A549 (cell line): ENCODE results near the gene KIAA0513. TPM values are rescaled to one million over a fixed set of nuclear protein-coding genes. Genes with fewer than 3 reads are reported as not detected.

Experiments used
- ATAC-seq, 2 experiments: fragments of 200-7000 bp in 1 of 2; fragments of >200 bp in 1 of 2; cut with Nextera tagmentation in 1 of 2; cut with Tn5 transposase in 1 of 2; 3 replicates each; pipeline versions ENCODE4 v1.8.0 to v1.9.1; 2018 to 2020; ENCODE audit warnings: mild to moderate bottlenecking in 1 of 2, moderate library complexity in 1 of 2
- CTCF ChIA-PET: fragments of 300-600 bp; sonication (Branson Sonifier 250); formaldehyde crosslinking; extraction: SDS; loops from one replicate; lab custom pipeline; 2021; ENCODE audit warnings: antibody characterized with exemption, inconsistent platforms; lab: Yijun Ruan, JAX
- POLR2A ChIA-PET: fragments of 350-600 bp; formaldehyde crosslinking; extraction: SDS; loops from one replicate; lab custom pipeline; 2021; ENCODE audit warnings: antibody characterized with exemption, inconsistent platforms; lab: Yijun Ruan, JAX
- DNase-seq, 2 experiments: peaks; one replicate each; pipeline versions ENCODE4 v3.0.0 to v3.0.0-alpha.2; 2011 to 2016; ENCODE audit warnings: low read depth in 1 of 2, low spot score in 1 of 2
- FAIRE-seq: peaks from 2 replicates; lab custom pipeline; 2011; peaks lifted over from hg19 to GRCh38; lab: Jason Lieb, UNC
- H3K27ac ChIP-seq, 2 experiments: fragments of >200 bp; sonication (Bioruptor Twin); formaldehyde crosslinking; 3 replicates each; pipeline ENCODE4 v1.5.1; 2016 to 2017
- H3K4me1 ChIP-seq: fragments of >200 bp; sonication (Bioruptor Twin); formaldehyde crosslinking; 3 replicates; pipeline ENCODE4 v1.6.1; 2016
- H3K4me2 ChIP-seq: fragments of >200 bp; sonication (Bioruptor Twin); formaldehyde crosslinking; 3 replicates; pipeline ENCODE4 v1.6.1; 2016
- H3K4me3 ChIP-seq: fragments of >200 bp; sonication (Bioruptor Twin); formaldehyde crosslinking; 3 replicates; pipeline ENCODE4 v1.5.1; 2016
- H3K9me3 ChIP-seq: fragments of >200 bp; sonication (Bioruptor Twin); formaldehyde crosslinking; 3 replicates; pipeline ENCODE4 v1.6.1; 2016
- CBX8 ChIP-seq: fragments of 200-600 bp; sonication (generic); IDR thresholded peaks from 2 replicates; pipeline ENCODE4 v1.6.1; 2016
- CHD2 ChIP-seq: fragments of 150-350 bp; IDR thresholded peaks from 2 replicates; pipeline ENCODE4 v1.6.1; 2014; ENCODE audit warnings: low read length; ENCODE audit not compliant: partially characterized antibody
- CHD4 ChIP-seq: fragments of 200-600 bp; sonication (generic); IDR thresholded peaks from 2 replicates; pipeline ENCODE4 v1.6.1; 2016; ENCODE audit warnings: antibody characterized with exemption, mild to moderate bottlenecking, borderline replicate concordance
- EHF ChIP-seq: fragments of 250-450 bp; sonication (Bioruptor Pico); IDR thresholded peaks from 2 replicates; pipeline ENCODE4 v1.5.0; 2020; ENCODE audit warnings: mild to moderate bottlenecking
- ESRRA ChIP-seq: fragments of 150-350 bp; IDR thresholded peaks from 2 replicates; pipeline ENCODE4 v1.6.1; 2014; ENCODE audit warnings: mild to moderate bottlenecking, low read length, borderline replicate concordance
- FOSB ChIP-seq: fragments of 250-450 bp; sonication (Bioruptor Pico); IDR thresholded peaks from 2 replicates; pipeline ENCODE4 v1.5.0; 2020; ENCODE audit warnings: mild to moderate bottlenecking, moderate library complexity
- GATA3 ChIP-seq: IDR thresholded peaks from 2 replicates; pipeline ENCODE4 v1.6.1; 2012; ENCODE audit warnings: borderline replicate concordance
- HOXB13 ChIP-seq: fragments of 250-450 bp; sonication (Bioruptor Pico); IDR thresholded peaks from 2 replicates; pipeline ENCODE4 v1.5.0; 2020; ENCODE audit warnings: low read depth, mild to moderate bottlenecking, moderate library complexity
- HOXB5 ChIP-seq: fragments of 250-450 bp; sonication (Bioruptor Pico); IDR thresholded peaks from 2 replicates; pipeline ENCODE4 v1.5.0; 2020; ENCODE audit warnings: mild to moderate bottlenecking, moderate library complexity
- JUN ChIP-seq, 2 experiments: fragments of >200 bp; sonication (Bioruptor Twin); formaldehyde crosslinking; IDR thresholded peaks; 2 replicates in 1 of 2; 3 replicates in 1 of 2; pipeline ENCODE4 v1.6.1; 2016 to 2017
- KDM5A ChIP-seq: fragments of 200-600 bp; sonication (generic); IDR thresholded peaks from 2 replicates; pipeline ENCODE4 v1.6.1; 2016; ENCODE audit warnings: antibody characterized with exemption, mild to moderate bottlenecking
- MAFK ChIP-seq: fragments of 450-650 bp; IDR thresholded peaks from 2 replicates; pipeline ENCODE4 v1.6.1; 2014; ENCODE audit not compliant: partially characterized antibody
- MAZ ChIP-seq: fragments of 150-350 bp; IDR thresholded peaks from 2 replicates; pipeline ENCODE4 v1.6.1; 2014; ENCODE audit warnings: antibody characterized with exemption, low read depth, low read length, borderline replicate concordance
- NR3C1 ChIP-seq: fragments of >200 bp; sonication (Bioruptor Twin); formaldehyde crosslinking; IDR thresholded peaks from 3 replicates; pipeline ENCODE4 v1.6.1; 2017
- POLR2A ChIP-seq: IDR thresholded peaks from 2 replicates; pipeline ENCODE4 v1.6.1; 2012; ENCODE audit warnings: mild to moderate bottlenecking, low read length
- POLR2AphosphoS2 ChIP-seq: conservative IDR thresholded peaks from 2 replicates; pipeline ENCODE4 v1.6.1; 2012; ENCODE audit warnings: low read length, improper control_type of control experiment, inconsistent platforms
- RAD21 ChIP-seq, 2 experiments: fragments of >200 bp in 1 of 2; sonication (Bioruptor Twin) in 1 of 2; formaldehyde crosslinking in 1 of 2; IDR thresholded peaks in 1 of 2; conservative IDR thresholded peaks in 1 of 2; 2 replicates in 1 of 2; 3 replicates in 1 of 2; pipeline ENCODE4 v1.6.1; 2012 to 2018; ENCODE audit warnings: inconsistent platforms in 1 of 2
- RCOR1 ChIP-seq: fragments of 150-350 bp; IDR thresholded peaks from 2 replicates; pipeline ENCODE4 v1.6.1; 2014; ENCODE audit warnings: antibody characterized with exemption, low read length, low read depth
- RFX5 ChIP-seq: fragments of 450-650 bp; IDR thresholded peaks from 2 replicates; pipeline ENCODE4 v1.7.1; 2014; ENCODE audit warnings: antibody characterized with exemption, mild to moderate bottlenecking, moderate library complexity
- RNF2 ChIP-seq: fragments of 200-600 bp; sonication (generic); IDR thresholded peaks from 2 replicates; pipeline ENCODE4 v1.6.1; 2016; ENCODE audit warnings: low read depth, mild to moderate bottlenecking, antibody characterized with exemption, moderate library complexity, borderline replicate concordance
- SREBF2 ChIP-seq: fragments of 450-650 bp; IDR thresholded peaks from 2 replicates; pipeline ENCODE4 v1.6.1; 2014; ENCODE audit warnings: mild to moderate bottlenecking, moderate library complexity
- TFCP2L1 ChIP-seq: fragments of 250-450 bp; sonication (Bioruptor Pico); IDR thresholded peaks from 2 replicates; pipeline ENCODE4 v1.5.0; 2021; ENCODE audit warnings: mild to moderate bottlenecking
- TP53 ChIP-seq: fragments of 250-450 bp; sonication (Bioruptor Pico); IDR thresholded peaks from 2 replicates; pipeline ENCODE4 v1.5.0; 2021; ENCODE audit warnings: mild to moderate bottlenecking, moderate library complexity
- ZC3H11A ChIP-seq: fragments of 450-650 bp; IDR thresholded peaks from 2 replicates; pipeline ENCODE4 v1.6.1; 2014; ENCODE audit warnings: antibody characterized with exemption, mild to moderate bottlenecking
- WGBS: methylation state at CpG from one replicate; pipeline ENCODE4 v1.1.6; 2017; ENCODE audit errors: missing lambda C conversion rate; 5-methylcytosine and 5-hydroxymethylcytosine counted together
- polyA plus RNA-seq, 4 experiments: library from polyadenylated mRNA; depleted of rRNA in 3 of 4; stranded (reverse); fragments of >200 nt; fragmentation: RNase III in 1 of 4; extraction: RNeasy Plus Mini Kit Qiagen cat#74134 plus additional on column Dnase treatment in 1 of 4; gene quantifications; 2 replicates in 3 of 4; 3 replicates in 1 of 4; pipeline ENCODE4 v1.2.3, GENCODE V29; 2011 to 2017
- TF ChIP-seq, protein P1 (sequence below): IDR thresholded peaks from 2 replicates; pipeline ENCODE4 v1.6.1; 2012
- TF ChIP-seq, protein P2 (sequence below): fragments of >200 bp; sonication (Bioruptor Twin); formaldehyde crosslinking; IDR thresholded peaks from 3 replicates; pipeline ENCODE4 v1.5.1; 2016
- TF ChIP-seq, protein P3 (sequence below): fragments of 200-600 bp; sonication (generic); IDR thresholded peaks from 2 replicates; pipeline ENCODE4 v1.6.1; 2016; ENCODE audit warnings: antibody characterized with exemption, mild to moderate bottlenecking, moderate library complexity
- TF ChIP-seq, protein P4 (sequence below): fragments of >200 bp; sonication (Bioruptor Twin); formaldehyde crosslinking; IDR thresholded peaks from 2 replicates; pipeline ENCODE4 v1.6.1; 2016

Gene KIAA0513
- polyA plus RNA-seq, 2 of the 4 experiments (the other 2 are of a cell fraction), result 1.8 TPM

DNA sequence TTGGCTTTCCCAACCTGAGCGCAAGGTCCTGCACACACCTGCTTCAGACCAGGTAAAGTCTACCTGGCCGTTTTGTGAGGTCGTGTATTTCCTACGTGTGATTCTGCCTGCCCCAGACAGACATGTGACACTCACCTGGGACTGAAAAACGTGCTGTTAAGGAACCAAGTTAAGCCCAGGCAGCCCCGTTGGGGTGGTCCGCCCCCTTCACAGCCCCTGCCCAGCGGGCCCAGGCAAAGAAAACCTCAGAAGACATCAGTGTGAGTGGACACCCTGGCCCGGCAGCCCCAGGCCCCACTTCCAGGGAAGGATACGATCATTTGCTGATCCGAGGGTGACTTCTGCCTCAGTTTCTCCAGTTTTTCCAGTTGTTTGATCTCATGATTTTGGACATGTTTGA is 79.9 kb downstream of the KIAA0513 start:
- 46% methylated on average over 10 of the region's 11 CpGs for WGBS
- H3K9me3 ChIP-seq, result no peaks in the 10 kb centered on the region
- ATAC-seq (no peak), FAIRE-seq (no peak), DNase-seq (no peak)
- ChIA-PET CTCF (interaction anchor here (1.5 kb wide), 2 partner anchors 9 to 504 kb away, joined by 3 to 5 read pairs; no protein-coding TSS in a partner anchor), POLR2A (no interaction called here)
- no peak overlapping the region for H3K4me2 ChIP-seq
- 0 out of 3 replicates have a peak, but pooled peaks cover 1% of the 10 kb centered on the region for H3K4me1 ChIP-seq
- no peak overlapping the region for H3K27ac ChIP-seq
- no peak overlapping the region for H3K4me3 ChIP-seq
- TF ChIP-seq RCOR1 (no peak), RAD21 (conservative IDR thresholded peaks at IDR 0.05 in 1 of 2, IDR thresholded peaks at IDR 0.05 in 1 of 2) (no peak), SREBF2 (no peak), EHF (CRISPR knock-in tag) (no peak), RNF2 (no peak), NR3C1 (no peak), MAFK (no peak), POLR2A (no peak), KDM5A (no peak), HOXB5 (CRISPR knock-in tag) (no peak), POLR2AphosphoS2 (no peak), ZC3H11A (no peak), TP53 (CRISPR knock-in tag) (no peak)
- TF ChIP-seq, protein P1, sequence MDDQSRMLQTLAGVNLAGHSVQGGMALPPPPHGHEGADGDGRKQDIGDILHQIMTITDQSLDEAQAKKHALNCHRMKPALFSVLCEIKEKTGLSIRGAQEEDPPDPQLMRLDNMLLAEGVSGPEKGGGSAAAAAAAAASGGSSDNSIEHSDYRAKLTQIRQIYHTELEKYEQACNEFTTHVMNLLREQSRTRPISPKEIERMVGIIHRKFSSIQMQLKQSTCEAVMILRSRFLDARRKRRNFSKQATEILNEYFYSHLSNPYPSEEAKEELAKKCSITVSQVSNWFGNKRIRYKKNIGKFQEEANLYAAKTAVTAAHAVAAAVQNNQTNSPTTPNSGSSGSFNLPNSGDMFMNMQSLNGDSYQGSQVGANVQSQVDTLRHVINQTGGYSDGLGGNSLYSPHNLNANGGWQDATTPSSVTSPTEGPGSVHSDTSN, result no peak
- TF ChIP-seq, protein P2, sequence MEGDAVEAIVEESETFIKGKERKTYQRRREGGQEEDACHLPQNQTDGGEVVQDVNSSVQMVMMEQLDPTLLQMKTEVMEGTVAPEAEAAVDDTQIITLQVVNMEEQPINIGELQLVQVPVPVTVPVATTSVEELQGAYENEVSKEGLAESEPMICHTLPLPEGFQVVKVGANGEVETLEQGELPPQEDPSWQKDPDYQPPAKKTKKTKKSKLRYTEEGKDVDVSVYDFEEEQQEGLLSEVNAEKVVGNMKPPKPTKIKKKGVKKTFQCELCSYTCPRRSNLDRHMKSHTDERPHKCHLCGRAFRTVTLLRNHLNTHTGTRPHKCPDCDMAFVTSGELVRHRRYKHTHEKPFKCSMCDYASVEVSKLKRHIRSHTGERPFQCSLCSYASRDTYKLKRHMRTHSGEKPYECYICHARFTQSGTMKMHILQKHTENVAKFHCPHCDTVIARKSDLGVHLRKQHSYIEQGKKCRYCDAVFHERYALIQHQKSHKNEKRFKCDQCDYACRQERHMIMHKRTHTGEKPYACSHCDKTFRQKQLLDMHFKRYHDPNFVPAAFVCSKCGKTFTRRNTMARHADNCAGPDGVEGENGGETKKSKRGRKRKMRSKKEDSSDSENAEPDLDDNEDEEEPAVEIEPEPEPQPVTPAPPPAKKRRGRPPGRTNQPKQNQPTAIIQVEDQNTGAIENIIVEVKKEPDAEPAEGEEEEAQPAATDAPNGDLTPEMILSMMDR, result no peak

DNA sequence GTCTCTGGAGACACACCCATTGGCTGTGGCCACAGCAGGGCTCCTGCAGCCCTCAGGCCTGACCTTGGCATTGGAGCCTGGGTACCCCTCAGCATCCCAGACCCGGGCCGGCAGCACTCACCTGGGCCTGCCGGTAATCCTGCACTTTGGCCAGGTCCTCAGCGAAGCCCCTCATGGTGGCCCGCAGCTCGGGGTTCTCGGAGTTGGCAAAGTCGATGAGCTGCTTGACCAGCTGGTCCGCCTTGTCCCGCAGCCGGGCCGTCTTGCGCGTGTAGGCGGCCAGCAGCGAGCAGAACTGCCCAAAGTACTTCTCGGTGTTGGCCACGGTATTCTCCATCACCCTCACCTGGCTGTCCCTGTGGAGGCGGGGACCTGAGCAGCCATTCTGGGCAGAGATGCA is 82.5 kb downstream of the KIAA0513 start:
- H3K4me1 ChIP-seq, result peaks cover 16% of the 10 kb centered on the region
- H3K27ac ChIP-seq, result no peak overlapping the region
- CTCF ChIA-PET, result interaction anchor here (0.9 to 2.8 kb wide), 3 partner anchors 24 to 158 kb away, joined by 4 to 11 read pairs (median 4); no protein-coding TSS in a partner anchor
- no peak for FAIRE-seq
- TF ChIP-seq EHF (CRISPR knock-in tag), result no peak
- TF ChIP-seq RFX5, result no peak
- TF ChIP-seq SREBF2, result no peak
- no peak for TF ChIP-seq TP53 (CRISPR knock-in tag)
- POLR2A ChIA-PET, result no interaction called here
- ATAC-seq, result no peak
- 93% methylated on average over 12 of the region's 19 CpGs for WGBS
- no peak overlapping the region for H3K4me2 ChIP-seq
- no peak for DNase-seq
- no peaks in the 10 kb centered on the region for H3K9me3 ChIP-seq
- H3K4me3 ChIP-seq, result no peak overlapping the region

DNA sequence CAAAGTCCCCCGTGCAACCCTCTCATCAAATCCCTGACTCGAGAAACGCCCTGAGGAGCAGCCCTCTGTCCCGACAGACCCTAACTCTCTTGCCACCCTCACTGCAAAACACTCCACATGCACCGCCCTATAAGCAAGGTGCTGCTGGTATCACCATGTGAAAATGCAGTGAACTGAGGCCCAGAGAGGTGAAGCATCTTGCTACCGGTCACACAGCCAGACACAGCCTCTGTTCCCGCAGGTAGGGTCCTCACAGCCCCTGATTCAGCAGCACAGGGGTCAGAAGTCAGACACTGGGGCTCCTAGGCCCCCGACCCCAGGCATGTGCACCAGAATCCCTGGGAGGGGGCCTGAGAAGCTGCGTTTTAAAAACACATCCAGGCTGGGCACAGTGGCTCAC is 83.6 kb downstream of the KIAA0513 start:
- FAIRE-seq (no peak), DNase-seq (no peak), ATAC-seq (no peak)
- Histone ChIP-seq H3K4me3 (no peak overlapping the region), H3K4me2 (no peak overlapping the region), H3K9me3 (no peaks in the 10 kb centered on the region), H3K27ac (no peak overlapping the region), H3K4me1 (peaks cover 20% of the 10 kb centered on the region)
- TF ChIP-seq JUN (IDR thresholded peaks at IDR 0.05) (no peak), HOXB13 (CRISPR knock-in tag) (no peak), CHD4 (no peak), CBX8 (no peak), FOSB (no peak), GATA3 (no peak), ESRRA (no peak), TFCP2L1 (CRISPR knock-in tag) (no peak), CHD2 (no peak), MAZ (no peak)
- TF ChIP-seq, protein P3, sequence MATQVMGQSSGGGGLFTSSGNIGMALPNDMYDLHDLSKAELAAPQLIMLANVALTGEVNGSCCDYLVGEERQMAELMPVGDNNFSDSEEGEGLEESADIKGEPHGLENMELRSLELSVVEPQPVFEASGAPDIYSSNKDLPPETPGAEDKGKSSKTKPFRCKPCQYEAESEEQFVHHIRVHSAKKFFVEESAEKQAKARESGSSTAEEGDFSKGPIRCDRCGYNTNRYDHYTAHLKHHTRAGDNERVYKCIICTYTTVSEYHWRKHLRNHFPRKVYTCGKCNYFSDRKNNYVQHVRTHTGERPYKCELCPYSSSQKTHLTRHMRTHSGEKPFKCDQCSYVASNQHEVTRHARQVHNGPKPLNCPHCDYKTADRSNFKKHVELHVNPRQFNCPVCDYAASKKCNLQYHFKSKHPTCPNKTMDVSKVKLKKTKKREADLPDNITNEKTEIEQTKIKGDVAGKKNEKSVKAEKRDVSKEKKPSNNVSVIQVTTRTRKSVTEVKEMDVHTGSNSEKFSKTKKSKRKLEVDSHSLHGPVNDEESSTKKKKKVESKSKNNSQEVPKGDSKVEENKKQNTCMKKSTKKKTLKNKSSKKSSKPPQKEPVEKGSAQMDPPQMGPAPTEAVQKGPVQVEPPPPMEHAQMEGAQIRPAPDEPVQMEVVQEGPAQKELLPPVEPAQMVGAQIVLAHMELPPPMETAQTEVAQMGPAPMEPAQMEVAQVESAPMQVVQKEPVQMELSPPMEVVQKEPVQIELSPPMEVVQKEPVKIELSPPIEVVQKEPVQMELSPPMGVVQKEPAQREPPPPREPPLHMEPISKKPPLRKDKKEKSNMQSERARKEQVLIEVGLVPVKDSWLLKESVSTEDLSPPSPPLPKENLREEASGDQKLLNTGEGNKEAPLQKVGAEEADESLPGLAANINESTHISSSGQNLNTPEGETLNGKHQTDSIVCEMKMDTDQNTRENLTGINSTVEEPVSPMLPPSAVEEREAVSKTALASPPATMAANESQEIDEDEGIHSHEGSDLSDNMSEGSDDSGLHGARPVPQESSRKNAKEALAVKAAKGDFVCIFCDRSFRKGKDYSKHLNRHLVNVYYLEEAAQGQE, result no peak
- TF ChIP-seq, protein P4, sequence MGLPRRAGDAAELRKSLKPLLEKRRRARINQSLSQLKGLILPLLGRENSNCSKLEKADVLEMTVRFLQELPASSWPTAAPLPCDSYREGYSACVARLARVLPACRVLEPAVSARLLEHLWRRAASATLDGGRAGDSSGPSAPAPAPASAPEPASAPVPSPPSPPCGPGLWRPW, result no peak
- POLR2A ChIA-PET, result no interaction called here
- CTCF ChIA-PET, result interaction anchor here (1.5 to 2.2 kb wide), 2 partner anchors 25 to 142 kb away, joined by 3 to 11 read pairs; no protein-coding TSS in a partner anchor
- 81% methylated on average over 7 of the region's 9 CpGs for WGBS
